ENCODE data around the gene VMAC. TPM values are rescaled to one million over a fixed set of nuclear protein-coding genes. Genes with fewer than 3 reads are reported as not detected.

VMAC gene
- total and polyA plus RNA-seq, 10 donors = 2.1 to 15.9 (median 11.5) TPM

GRCh38 chr19:5895409-5895808 is 9.3 kb upstream of the VMAC start:
- no peak for TF ChIP-seq CTCF (IDR thresholded peaks at IDR 0.05 in 8 of 11, conservative IDR thresholded peaks at IDR 0.05 in 3 of 11)
- no peak for TF ChIP-seq POLR2A (IDR thresholded peaks at IDR 0.05)
- no peak for TF ChIP-seq POLR2AphosphoS5 (IDR thresholded peaks at IDR 0.05)
- DNase-seq = no peak
- peaks cover 0 to 55% (median 30%) of the 10 kb centered on the region in 6 donors for H3K4me1 ChIP-seq
- intact Hi-C loops (cut with DNase I; ENCODE audit: low total_unique reads) = no loop called here
- no peak overlapping the region for H3K4me3 ChIP-seq
- H3K27ac ChIP-seq = peak overlapping the region in 2 of 8 donors; percentile 48
- H3K36me3 ChIP-seq = peaks cover 0 to 55% (median 32%) of the 10 kb centered on the region in 6 donors
- no peaks in the 10 kb centered on the region for H3K9me3 ChIP-seq
- WGBS, 5 donors = 64 to 78% (median 74%) methylated on average over 6 to 15 of the region's 15 CpGs
- peaks cover 0 to 22% (median 12%) of the 10 kb centered on the region in 7 donors for H3K27me3 ChIP-seq (replicated peaks in 1 of 7)

GRCh38 chr19:5895890-5896289 is 8.8 kb upstream of the VMAC start:
- peaks cover 0 to 60% (median 33%) of the 10 kb centered on the region in 6 donors for H3K36me3 ChIP-seq
- WGBS, 5 donors = 85 to 96% (median 90%) methylated on average over 8 of the region's 8 CpGs
- intact Hi-C loops (cut with DNase I; ENCODE audit: low total_unique reads) = no loop called here
- H3K27me3 ChIP-seq (replicated peaks in 1 of 7) = peaks cover 0 to 17% (median 12%) of the 10 kb centered on the region in 7 donors
- peaks cover 0 to 58% (median 32%) of the 10 kb centered on the region in 6 donors for H3K4me1 ChIP-seq
- H3K27ac ChIP-seq = no peak overlapping the region
- no peak for TF ChIP-seq POLR2A (IDR thresholded peaks at IDR 0.05)
- TF ChIP-seq CTCF (IDR thresholded peaks at IDR 0.05 in 8 of 11, conservative IDR thresholded peaks at IDR 0.05 in 3 of 11) = no peak
- no peak for TF ChIP-seq POLR2AphosphoS5 (IDR thresholded peaks at IDR 0.05)
- no peak for DNase-seq
- H3K4me3 ChIP-seq = no peak overlapping the region
- H3K9me3 ChIP-seq = no peaks in the 10 kb centered on the region

GRCh38 chr19:5896365-5897076 is 8.2 kb upstream of the VMAC start:
- TF ChIP-seq POLR2A (IDR thresholded peaks at IDR 0.05) (no peak), POLR2AphosphoS5 (IDR thresholded peaks at IDR 0.05) (no peak), CTCF (IDR thresholded peaks at IDR 0.05 in 8 of 11, conservative IDR thresholded peaks at IDR 0.05 in 3 of 11) (no peak)
- peaks cover 0 to 66% (median 33%) of the 10 kb centered on the region in 6 donors for H3K36me3 ChIP-seq
- no peak overlapping the region for H3K4me3 ChIP-seq
- no peak for DNase-seq
- H3K27ac ChIP-seq = no peak overlapping the region
- H3K4me1 ChIP-seq = peaks cover 0 to 64% (median 36%) of the 10 kb centered on the region in 6 donors
- intact Hi-C loops (cut with DNase I; ENCODE audit: low total_unique reads) = no loop called here
- H3K27me3 ChIP-seq (replicated peaks in 1 of 7) = peaks cover 0 to 11% (median 8%) of the 10 kb centered on the region in 7 donors
- 88 to 96% (median 93%) methylated on average over 19 to 29 of the region's 29 CpGs for WGBS, 5 donors
- H3K9me3 ChIP-seq = no peaks in the 10 kb centered on the region

GRCh38 chr19:5897189-5897969 is 7.3 kb upstream of the VMAC start:
- intact Hi-C loops (cut with DNase I; ENCODE audit: low total_unique reads) = no loop called here
- 94 to 100% (median 95%) methylated on average over 25 to 30 of the region's 30 CpGs for WGBS, 5 donors
- H3K9me3 ChIP-seq = no peaks in the 10 kb centered on the region
- peaks cover 0 to 72% (median 33%) of the 10 kb centered on the region in 6 donors for H3K36me3 ChIP-seq
- TF ChIP-seq POLR2AphosphoS5 (IDR thresholded peaks at IDR 0.05) = no peak
- TF ChIP-seq POLR2A (IDR thresholded peaks at IDR 0.05) = no peak
- TF ChIP-seq CTCF (IDR thresholded peaks at IDR 0.05 in 8 of 11, conservative IDR thresholded peaks at IDR 0.05 in 3 of 11) = no peak
- no peak for DNase-seq
- H3K27me3 ChIP-seq (replicated peaks in 1 of 7) = peaks cover 0 to 2% (median 0%) of the 10 kb centered on the region in 7 donors
- no peak overlapping the region for H3K27ac ChIP-seq
- H3K4me1 ChIP-seq = peaks cover under 1 to 64% (median 38%) of the 10 kb centered on the region in 6 donors
- no peak overlapping the region for H3K4me3 ChIP-seq

Data from spleen (tissue), 11 donors.